Myocyte (in vitro differentiated cells): Measurements from ENCODE around the gene DQX1. TPM values are rescaled to one million over a fixed set of nuclear protein-coding genes. Genes with fewer than 3 reads are reported as not detected.

Experiments
- DNase-seq: peaks from one replicate; pipeline ENCODE4 v3.0.0-alpha.2; 2012; ENCODE audit warnings: low read depth
- total RNA-seq: library from RNA; depleted of rRNA; stranded (reverse); fragments of >200 nt; gene quantifications from 2 replicates; pipeline ENCODE4 v1.2.3, GENCODE V29; 2014

Gene DQX1
- total RNA-seq, 1 donor from 2014 or later = not detected

GRCh38 chr2:74554820-74555531 is 28.9 kb upstream of the DQX1 start:
- peak; percentile 49 for DNase-seq

- DNase-seq = peak; percentile 88
These were observed 28.1 kb upstream of the DQX1 start, which contains the start of the genes DOK1 and LOXL3 for GRCh38 chr2:74553892-74554819. Gene DOK1, plus strand, starts transcription at chr2:74554720. Its CDS starts 35 bp downstream, at chr2:74554755. Gene LOXL3, minus strand, starts transcription at chr2:74553942. Its CDS starts 1,308 bp downstream, at chr2:74552634.

- DNase-seq = peak; percentile 20
These were observed 27.1 kb upstream of the DQX1 start for GRCh38 chr2:74552914-74553811.

- DNase-seq = peak; percentile 30
These were observed 26.2 kb upstream of the DQX1 start for GRCh38 chr2:74551942-74552913.

- peak; percentile 26 for DNase-seq
These were observed 25.5 kb upstream of the DQX1 start for GRCh38 chr2:74551530-74551929.

- no peak for DNase-seq
These were observed 24.2 kb upstream of the DQX1 start for GRCh38 chr2:74550231-74550630.

DNA sequence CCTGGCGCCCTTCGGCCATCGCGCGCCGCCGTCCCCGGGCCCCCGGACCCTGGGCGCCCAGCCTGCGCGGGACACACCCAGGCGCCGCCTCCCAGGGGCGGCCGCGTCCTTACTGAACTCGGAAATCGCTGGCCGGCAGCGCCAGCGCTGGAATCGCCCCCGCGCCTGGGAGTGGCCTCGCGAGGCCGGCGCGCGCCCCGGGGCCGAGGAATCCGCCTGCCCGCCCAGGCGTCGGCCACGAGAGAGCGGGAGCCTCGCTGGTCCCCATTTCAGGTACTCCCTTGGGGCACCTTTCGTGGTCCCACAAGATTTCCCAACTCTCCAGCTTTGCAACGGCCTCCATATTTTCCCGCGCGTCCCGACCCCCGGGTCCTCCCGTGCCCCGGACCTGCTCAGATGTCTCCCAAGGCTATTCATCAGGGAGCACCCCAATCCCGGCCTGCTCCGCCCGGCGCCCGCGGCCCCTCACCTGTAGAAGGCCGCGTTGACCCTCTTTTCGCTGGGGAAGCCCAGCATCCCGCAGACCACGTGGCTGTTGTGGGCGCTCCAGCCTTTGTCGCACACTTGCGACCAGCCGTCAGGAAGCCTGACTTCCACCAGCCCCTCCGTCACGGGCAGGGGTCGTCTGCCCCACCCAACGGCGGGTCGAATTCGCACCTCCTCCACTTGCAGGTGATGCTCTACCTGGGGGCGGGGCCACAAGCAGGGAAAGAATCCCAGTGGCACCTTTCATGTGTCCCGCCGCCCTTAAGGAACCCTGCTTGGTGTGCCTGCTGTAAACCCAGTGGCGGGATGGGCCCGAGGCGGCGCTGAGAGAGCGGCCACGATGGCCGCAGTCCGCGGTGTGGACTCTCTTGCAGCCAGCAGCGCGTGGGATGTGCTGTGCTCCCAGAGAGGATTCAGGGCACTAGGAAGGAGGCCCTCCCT is 23.1 kb upstream of the DQX1 start:
- DNase-seq = peak; percentile 59

GRCh38 chr2:74548285-74548899 is 22.4 kb upstream of the DQX1 start:
- DNase-seq = no peak

DNA sequence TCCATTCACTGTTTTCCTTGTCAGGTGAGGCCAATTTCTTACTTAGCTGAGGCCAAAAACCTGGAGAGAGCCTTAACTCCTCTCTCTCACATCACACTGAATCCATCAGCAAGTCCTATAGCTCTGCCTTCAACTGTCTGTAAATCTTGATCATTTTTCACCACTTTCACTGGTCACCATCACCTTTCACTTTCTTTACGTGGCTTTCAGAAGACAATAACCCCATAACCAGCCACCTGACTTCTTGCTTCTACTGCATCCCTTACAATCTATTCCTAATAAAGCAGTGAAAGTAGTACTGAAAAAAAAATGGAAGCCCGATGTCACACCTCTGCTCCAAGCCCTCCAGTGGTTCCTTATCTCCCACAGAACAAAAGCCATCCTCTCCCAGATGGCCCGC is 20.0 kb upstream of the DQX1 start:
- DNase-seq = no peak

GRCh38 chr2:74544634-74545033 is 18.6 kb upstream of the DQX1 start:
- no peak for DNase-seq

GRCh38 chr2:74542978-74543377 is 16.9 kb upstream of the DQX1 start:
- DNase-seq = no peak

DNA sequence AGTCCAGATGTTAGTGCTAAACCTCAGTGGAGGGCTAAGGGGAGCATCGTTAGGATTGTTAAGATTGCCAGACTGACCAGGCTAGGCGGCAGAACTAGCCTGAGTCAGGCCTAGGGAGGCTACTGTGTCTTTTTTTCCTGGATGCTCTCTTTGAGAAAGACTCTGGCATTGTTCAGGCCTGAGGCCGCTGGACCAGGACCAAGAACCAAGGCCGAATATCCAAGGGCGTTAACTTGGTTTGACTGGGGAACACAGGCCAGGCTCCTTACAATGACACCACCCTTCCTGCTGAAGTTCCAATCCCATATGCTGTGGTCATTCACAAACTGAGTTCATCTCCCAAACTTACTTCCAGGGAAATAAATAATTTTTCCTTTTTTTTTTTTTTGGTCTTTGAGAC is 14.3 kb upstream of the DQX1 start:
- DNase-seq = no peak

DNA sequence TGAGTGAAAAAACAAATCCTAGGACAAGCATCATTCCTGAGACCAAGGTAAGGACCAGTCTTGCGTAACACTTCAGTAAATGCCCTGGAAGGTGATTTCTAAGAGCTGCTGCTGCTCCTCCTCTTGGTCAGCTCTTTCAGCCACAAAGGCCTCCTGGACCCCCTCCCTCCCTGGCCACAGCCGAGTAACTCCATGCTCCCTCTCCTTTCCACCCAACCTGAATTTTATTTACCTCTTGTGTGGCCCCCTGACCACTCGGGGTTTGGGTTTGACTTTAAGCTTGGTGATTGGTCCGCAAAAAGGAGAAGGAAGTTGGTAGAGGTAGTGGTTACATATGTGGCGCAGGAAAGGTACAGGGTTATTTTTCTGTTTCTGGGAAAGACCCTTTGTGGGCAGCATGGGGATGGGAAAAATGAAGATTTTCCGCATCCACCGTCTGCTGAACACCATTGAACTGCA is 12.9 kb upstream of the DQX1 start:
- DNase-seq = no peak

- no peak for DNase-seq
These were observed 11.1 kb upstream of the DQX1 start for GRCh38 chr2:74537140-74537539.

DNA sequence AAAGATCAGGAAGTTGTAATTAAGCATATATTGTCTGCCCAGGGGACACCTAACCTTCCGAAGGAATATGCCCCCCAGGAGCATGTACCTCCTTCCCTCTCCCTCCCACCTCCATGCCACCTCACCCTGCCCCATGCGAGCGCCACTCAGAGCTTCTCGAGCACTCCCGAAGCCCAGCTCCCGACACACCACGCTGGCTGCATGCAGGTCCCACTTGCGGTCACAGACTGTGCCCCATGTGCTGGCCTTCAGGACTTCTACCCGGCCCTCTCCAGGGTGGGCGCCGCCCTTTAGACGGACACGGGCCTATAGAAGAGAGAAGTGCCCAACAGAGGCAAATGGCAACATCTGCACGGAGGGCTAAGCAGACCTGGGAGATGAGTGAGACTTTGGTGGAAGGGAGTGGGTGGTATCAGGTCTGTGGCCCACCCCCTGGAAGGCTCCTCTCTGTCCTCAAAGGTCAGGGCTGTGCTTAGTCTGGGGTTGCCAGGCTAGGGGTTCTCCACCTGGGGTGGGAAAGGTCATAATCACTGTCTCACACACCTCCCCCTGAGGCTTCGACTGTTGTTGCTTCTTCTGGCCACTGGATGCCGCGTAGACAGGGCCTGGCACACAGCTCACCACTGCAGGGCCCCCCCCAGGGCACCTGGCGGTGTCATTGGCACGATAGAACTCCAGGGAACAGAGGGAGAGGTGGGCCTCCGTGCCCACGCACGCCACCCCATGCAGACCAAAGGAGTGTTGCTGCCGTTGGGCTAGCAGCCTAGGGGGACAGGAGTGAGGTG is 10.3 kb upstream of the DQX1 start:
- DNase-seq = no peak

GRCh38 chr2:74535440-74535965 is 9.5 kb upstream of the DQX1 start:
- DNase-seq = no peak

- DNase-seq = no peak
These were observed 8.4 kb upstream of the DQX1 start for GRCh38 chr2:74534411-74534810.
